ENCODE data around the gene UBE2G1.
"Not testable (repeated sequence)": the region's sequence is repeated elsewhere in the genome, so short reads cannot be mapped to it uniquely, and the experiment has no call there.

Gene UBE2G1

DNA sequence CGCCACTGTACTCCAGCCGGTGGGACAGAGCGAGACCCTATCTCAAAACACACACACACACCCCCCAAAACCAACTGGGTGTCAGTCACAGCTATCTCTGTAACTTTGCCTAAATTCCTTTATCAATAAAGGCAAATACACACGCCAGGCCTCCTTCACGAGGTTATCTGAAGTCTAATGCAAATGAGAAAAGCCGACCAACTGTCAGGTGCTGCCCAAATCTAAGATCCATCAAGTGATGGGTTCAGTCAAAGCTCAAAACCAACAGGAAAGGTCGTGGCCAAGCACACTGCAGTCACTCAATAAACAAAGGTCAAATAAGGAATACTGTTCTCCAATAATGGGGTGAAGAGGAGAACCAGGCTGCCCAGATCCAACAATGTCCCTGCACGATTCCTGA lies 103.8 kb downstream of the UBE2G1 start:
- Histone ChIP-seq H3K4me1 (peaks cover 5% of the 10 kb centered on the region), H3K9ac (no peak overlapping the region), H3K27me3 (ENCODE audit: control insufficient read depth, insufficient read depth, low read length) (no peaks in the 10 kb centered on the region), H3K9me3 (ENCODE audit: control insufficient read depth, low read length) (no peaks in the 10 kb centered on the region), H3K79me2 (peaks cover 21% of the 10 kb centered on the region), H3K4me3 (ENCODE audit: low read depth, low read length) (peak overlapping the region; percentile 95), H2AFZ (peak overlapping the region; percentile 87), H3K4me2 (ENCODE audit: low read length) (peak overlapping the region; percentile 93), H3K27ac (peak overlapping the region; percentile 65), H3K36me3 (ENCODE audit: control insufficient read depth, insufficient read depth, low read length) (no peaks in the 10 kb centered on the region)
- TF ChIP-seq CTCF (IDR thresholded peaks at IDR 0.05): no peak

- no peak overlapping the region for H3K9ac ChIP-seq
- H2AFZ ChIP-seq: no peak overlapping the region
- H3K4me2 ChIP-seq (ENCODE audit: low read length): no peak overlapping the region
- peaks cover 31% of the 10 kb centered on the region for H3K79me2 ChIP-seq
- H3K36me3 ChIP-seq (ENCODE audit: control insufficient read depth, insufficient read depth, low read length): no peaks in the 10 kb centered on the region
- H3K27ac ChIP-seq: no peak overlapping the region
- H3K4me3 ChIP-seq (ENCODE audit: low read depth, low read length): no peak overlapping the region
- no peaks in the 10 kb centered on the region for H3K27me3 ChIP-seq (ENCODE audit: control insufficient read depth, insufficient read depth, low read length)
- no peaks in the 10 kb centered on the region for H3K9me3 ChIP-seq (ENCODE audit: control insufficient read depth, low read length)
- TF ChIP-seq CTCF (IDR thresholded peaks at IDR 0.05): no peak
- peaks cover 5% of the 10 kb centered on the region for H3K4me1 ChIP-seq
Observed at GRCh38 chr17:4261452-4261851, 105.0 kb downstream of the UBE2G1 start.

DNA sequence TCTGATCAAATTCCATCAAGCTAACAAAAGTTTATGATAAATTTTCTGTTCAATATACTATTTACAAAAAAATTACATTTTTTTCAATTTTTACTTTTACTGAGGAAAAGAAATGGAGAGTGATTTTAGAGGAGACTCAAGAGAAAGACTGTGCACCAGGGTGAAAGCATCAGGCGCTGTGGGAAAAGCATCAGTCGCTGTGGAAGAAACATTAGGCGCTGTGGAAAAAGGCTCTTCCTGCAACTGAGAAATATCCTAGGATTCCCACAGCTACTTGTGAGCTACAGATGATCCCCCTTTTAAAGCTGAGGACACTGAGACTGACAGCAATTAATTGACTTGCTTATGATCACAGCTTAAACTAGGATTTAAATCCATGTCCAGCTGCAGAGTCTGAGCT lies 107.6 kb downstream of the UBE2G1 start:
- no peak for TF ChIP-seq CTCF (IDR thresholded peaks at IDR 0.05)
- no peaks in the 10 kb centered on the region for H3K4me1 ChIP-seq
- no peak overlapping the region for H3K27ac ChIP-seq
- no peaks in the 10 kb centered on the region for H3K36me3 ChIP-seq (ENCODE audit: control insufficient read depth, insufficient read depth, low read length)
- H3K4me2 ChIP-seq (ENCODE audit: low read length): no peak overlapping the region
- no peaks in the 10 kb centered on the region for H3K27me3 ChIP-seq (ENCODE audit: control insufficient read depth, insufficient read depth, low read length)
- H3K9ac ChIP-seq: no peak overlapping the region
- no peak overlapping the region for H2AFZ ChIP-seq
- no peak overlapping the region for H3K4me3 ChIP-seq (ENCODE audit: low read depth, low read length)
- H3K9me3 ChIP-seq (ENCODE audit: control insufficient read depth, low read length): no peaks in the 10 kb centered on the region
- H3K79me2 ChIP-seq: peaks cover 24% of the 10 kb centered on the region

DNA sequence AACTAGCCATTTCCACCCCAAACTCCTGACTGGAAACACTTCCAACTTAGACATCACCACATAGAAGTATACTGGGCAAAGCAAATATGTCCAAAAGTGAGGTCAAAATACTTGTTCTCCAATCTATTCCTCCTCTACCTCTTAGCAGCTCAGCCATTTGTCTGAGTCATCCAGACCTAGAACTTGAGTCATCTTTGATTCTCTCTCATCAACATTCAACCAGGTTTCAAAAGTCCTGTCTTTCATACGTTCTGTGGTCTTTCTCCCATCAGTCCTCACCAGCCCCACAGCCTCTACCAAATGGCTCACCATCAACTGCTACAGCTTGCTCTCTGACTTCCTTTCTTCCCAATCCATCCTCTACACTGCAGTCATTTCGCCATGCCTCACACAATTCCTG lies 109.5 kb downstream of the UBE2G1 start:
- no peak overlapping the region for H3K9ac ChIP-seq
- H3K4me1 ChIP-seq: no peaks in the 10 kb centered on the region
- H3K27ac ChIP-seq: no peak overlapping the region
- peaks cover 23% of the 10 kb centered on the region for H3K79me2 ChIP-seq
- H3K27me3 ChIP-seq (ENCODE audit: control insufficient read depth, insufficient read depth, low read length): no peaks in the 10 kb centered on the region
- no peak for TF ChIP-seq CTCF (IDR thresholded peaks at IDR 0.05)
- H3K4me2 ChIP-seq (ENCODE audit: low read length): no peak overlapping the region
- H3K36me3 ChIP-seq (ENCODE audit: control insufficient read depth, insufficient read depth, low read length): no peaks in the 10 kb centered on the region
- H2AFZ ChIP-seq: no peak overlapping the region
- no peak overlapping the region for H3K4me3 ChIP-seq (ENCODE audit: low read depth, low read length)
- H3K9me3 ChIP-seq (ENCODE audit: control insufficient read depth, low read length): no peaks in the 10 kb centered on the region

- not testable (repeated sequence) for H3K27ac ChIP-seq; H3K4me2 ChIP-seq (ENCODE audit: low read length); H3K9me3 ChIP-seq (ENCODE audit: control insufficient read depth, low read length); H3K27me3 ChIP-seq (ENCODE audit: control insufficient read depth, insufficient read depth, low read length); H3K9ac ChIP-seq; H2AFZ ChIP-seq; H3K36me3 ChIP-seq (ENCODE audit: control insufficient read depth, insufficient read depth, low read length); H3K4me3 ChIP-seq (ENCODE audit: low read depth, low read length); H3K4me1 ChIP-seq
- H3K79me2 ChIP-seq: peaks cover 26% of the 10 kb centered on the region
Observed at GRCh38 chr17:4255271-4255670, 111.2 kb downstream of the UBE2G1 start.
